BLaER1 treated with 17β-estradiol and CSF1 and Interleukin-3, amounts not matched to agents 10 nM and 100 nM (cell line): ENCODE measurements around the gene CR2.

Source experiments
- H3K27ac ChIP-seq, 11 experiments: shearing (Covaris generic); formaldehyde crosslinking; 2 replicates each; pipeline ENCODE4 v1.8.1; 2022
- H3K27me3 ChIP-seq, 11 experiments: shearing (Covaris generic); formaldehyde crosslinking; 2 replicates each; pipeline ENCODE4 v1.8.1; 2022
- H3K36me3 ChIP-seq, 11 experiments: shearing (Covaris generic); formaldehyde crosslinking; 2 replicates each; pipeline ENCODE4 v1.8.1; 2022
- H3K4me1 ChIP-seq, 10 experiments: shearing (Covaris generic); formaldehyde crosslinking; 2 replicates each; pipeline ENCODE4 v1.8.1; 2022
- H3K4me2 ChIP-seq, 11 experiments: shearing (Covaris generic); formaldehyde crosslinking; 2 replicates each; pipeline ENCODE4 v1.8.1; 2022
- H3K4me3 ChIP-seq, 10 experiments: shearing (Covaris generic); formaldehyde crosslinking; 2 replicates each; pipeline ENCODE4 v1.8.1; 2022
- H3K9ac ChIP-seq, 11 experiments: shearing (Covaris generic); formaldehyde crosslinking; 2 replicates each; pipeline ENCODE4 v1.8.1; 2022
- H3K9me3 ChIP-seq, 11 experiments: shearing (Covaris generic); formaldehyde crosslinking; replicated peaks in 1 of 11; 2 replicates each; pipeline ENCODE4 v1.8.1; 2022
- H4K20me1 ChIP-seq, 11 experiments: shearing (Covaris generic); formaldehyde crosslinking; 2 replicates each; pipeline ENCODE4 v1.8.1; 2022
- Cebpa-rat ChIP-seq, 11 experiments: shearing (Covaris generic); IDR thresholded peaks; 2 replicates each; pipeline ENCODE4 v1.8.1; 2022

Gene CR2

DNA sequence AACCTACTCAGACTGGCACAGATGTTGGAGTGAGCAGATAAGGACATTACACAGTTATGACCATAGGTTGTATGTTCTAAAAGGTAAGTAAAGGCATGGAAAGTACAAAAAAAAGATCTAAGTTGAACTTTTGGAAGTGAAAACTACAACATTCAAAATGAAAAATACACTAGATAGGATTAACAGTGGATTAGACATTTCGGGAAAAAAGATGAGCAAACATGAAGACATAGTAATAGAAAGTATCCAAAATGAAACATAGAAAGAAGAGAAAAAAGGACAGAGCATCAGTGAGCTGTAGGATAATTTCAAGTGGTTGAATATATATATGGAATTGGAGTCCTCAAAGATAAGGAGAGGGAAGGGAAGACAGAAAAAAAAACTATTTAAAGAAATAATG lies 34.0 kb upstream of the CR2 start:
- no peaks in the 10 kb centered on the region for H3K27me3 ChIP-seq
- H3K9ac ChIP-seq = no peak overlapping the region
- H3K4me1 ChIP-seq = peaks cover 8 to 49% (median 19%) of the 10 kb centered on the region in 10 experiments
- H3K4me2 ChIP-seq = no peak overlapping the region
- no peak overlapping the region for H3K4me3 ChIP-seq
- no peak for TF ChIP-seq Cebpa-rat (IDR thresholded peaks at IDR 0.05)
- no peaks in the 10 kb centered on the region for H3K36me3 ChIP-seq
- no peak overlapping the region for H3K27ac ChIP-seq
- no peaks in the 10 kb centered on the region for H4K20me1 ChIP-seq
- peaks cover 12 to 39% (median 24%) of the 10 kb centered on the region in 11 experiments; a peak in 20 of 22 replicates for H3K9me3 ChIP-seq

DNA sequence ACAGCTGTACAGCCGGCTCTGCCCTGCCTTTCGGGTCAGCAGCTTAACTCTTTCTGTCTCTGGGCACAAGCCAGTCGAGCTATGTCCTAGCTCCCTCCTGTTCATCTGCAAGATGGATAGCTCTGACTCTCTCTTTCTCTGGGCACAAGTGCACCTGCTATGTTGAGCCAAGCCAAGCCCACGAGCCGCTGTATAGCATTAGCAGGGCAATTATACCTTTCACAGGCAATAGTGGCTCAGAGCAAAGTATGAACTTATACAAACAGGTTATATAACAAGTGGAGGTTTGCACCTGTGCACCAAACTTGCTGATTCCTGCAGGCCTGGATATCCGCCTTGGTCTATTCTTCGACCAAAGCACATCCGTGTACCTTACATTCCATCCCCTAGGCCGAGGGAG lies 33.0 kb upstream of the CR2 start:
- no peak overlapping the region for H3K4me3 ChIP-seq
- no peak overlapping the region for H3K4me2 ChIP-seq
- no peak overlapping the region for H3K9ac ChIP-seq
- H3K27ac ChIP-seq = no peak overlapping the region
- no peaks in the 10 kb centered on the region for H3K36me3 ChIP-seq
- H4K20me1 ChIP-seq = no peaks in the 10 kb centered on the region
- TF ChIP-seq Cebpa-rat (IDR thresholded peaks at IDR 0.05) = no peak
- H3K4me1 ChIP-seq = peaks cover 0 to 39% (median 10%) of the 10 kb centered on the region in 10 experiments; a peak in 12 of 20 replicates
- H3K27me3 ChIP-seq = no peaks in the 10 kb centered on the region
- H3K9me3 ChIP-seq = peaks cover 12 to 39% (median 24%) of the 10 kb centered on the region in 11 experiments; a peak in 20 of 22 replicates

- H3K4me2 ChIP-seq = no peak overlapping the region
- no peak overlapping the region for H3K27ac ChIP-seq
- H4K20me1 ChIP-seq = no peaks in the 10 kb centered on the region
- H3K9me3 ChIP-seq = peaks cover 12 to 48% (median 24%) of the 10 kb centered on the region in 11 experiments; a peak in 21 of 22 replicates
- H3K4me3 ChIP-seq = no peak overlapping the region
- no peaks in the 10 kb centered on the region for H3K36me3 ChIP-seq
- H3K4me1 ChIP-seq = peaks cover 0 to 12% (median 5%) of the 10 kb centered on the region in 10 experiments; a peak in 11 of 20 replicates
- no peak for TF ChIP-seq Cebpa-rat (IDR thresholded peaks at IDR 0.05)
- H3K9ac ChIP-seq = no peak overlapping the region
- H3K27me3 ChIP-seq = no peaks in the 10 kb centered on the region
Observed at GRCh38 chr1:207423560-207424292, 30.4 kb upstream of the CR2 start.

- no peaks in the 10 kb centered on the region for H4K20me1 ChIP-seq
- peaks cover 10 to 46% (median 18%) of the 10 kb centered on the region in 11 experiments; a peak in 21 of 22 replicates for H3K9me3 ChIP-seq
- no peak overlapping the region for H3K27ac ChIP-seq
- H3K4me2 ChIP-seq = no peak overlapping the region
- H3K27me3 ChIP-seq = no peaks in the 10 kb centered on the region
- peaks cover 1 to 13% (median 3%) of the 10 kb centered on the region in 10 experiments; a peak in 18 of 20 replicates for H3K4me1 ChIP-seq
- no peak overlapping the region for H3K4me3 ChIP-seq
- no peak overlapping the region for H3K9ac ChIP-seq
- no peak for TF ChIP-seq Cebpa-rat (IDR thresholded peaks at IDR 0.05)
- no peaks in the 10 kb centered on the region for H3K36me3 ChIP-seq
Observed at GRCh38 chr1:207424570-207425131, 29.5 kb upstream of the CR2 start.

- Histone ChIP-seq H3K9ac (no peak overlapping the region), H3K4me1 (peaks cover 16 to 43% (median 29%) of the 10 kb centered on the region in 10 experiments), H3K4me3 (no peak overlapping the region), H4K20me1 (no peaks in the 10 kb centered on the region), H3K9me3 (peaks cover 0 to 15% (median 0%) of the 10 kb centered on the region in 11 experiments; a peak in 4 of 22 replicates), H3K4me2 (peak overlapping the region in 3 of 11 experiments; percentile 13 to 29 (median 28); a peak in 3 of 22 replicates), H3K27ac (no peak overlapping the region), H3K36me3 (no peaks in the 10 kb centered on the region), H3K27me3 (no peaks in the 10 kb centered on the region)
- TF ChIP-seq Cebpa-rat (IDR thresholded peaks at IDR 0.05) = no peak
Observed at GRCh38 chr1:207427832-207428585, 26.1 kb upstream of the CR2 start.

DNA sequence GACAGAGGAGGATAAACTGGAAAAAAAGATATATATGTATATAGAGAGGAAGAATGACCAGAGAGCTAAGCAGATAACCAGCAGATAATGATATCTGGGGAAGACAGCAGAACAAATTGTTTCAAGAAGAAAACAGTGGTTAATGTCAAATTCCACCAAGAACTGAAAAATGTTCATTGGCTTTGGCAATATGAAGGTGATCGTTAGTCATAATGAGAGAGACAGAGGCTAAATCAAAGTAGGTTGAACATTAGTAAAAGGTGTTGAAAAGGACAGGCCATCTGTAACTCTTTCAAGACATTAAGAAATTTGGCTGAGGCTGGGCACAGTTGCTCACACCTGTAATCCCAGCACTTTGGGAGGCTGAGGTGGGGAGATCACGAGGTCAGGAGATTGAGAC lies 25.3 kb upstream of the CR2 start:
- TF ChIP-seq Cebpa-rat (IDR thresholded peaks at IDR 0.05) = no peak
- Histone ChIP-seq H3K9ac (no peak overlapping the region), H3K9me3 (peaks cover 0 to 15% (median 0%) of the 10 kb centered on the region in 11 experiments; a peak in 4 of 22 replicates), H4K20me1 (no peaks in the 10 kb centered on the region), H3K4me3 (no peak overlapping the region), H3K27me3 (no peaks in the 10 kb centered on the region), H3K4me1 (peaks cover 16 to 43% (median 29%) of the 10 kb centered on the region in 10 experiments), H3K36me3 (no peaks in the 10 kb centered on the region), H3K4me2 (no peak overlapping the region), H3K27ac (no peak overlapping the region)

GRCh38 chr1:207429963-207430362 lies 24.2 kb upstream of the CR2 start:
- Histone ChIP-seq H3K27me3 (no peaks in the 10 kb centered on the region), H3K4me2 (peak overlapping the region; percentile 6 to 80 (median 60); a peak in 19 of 22 replicates), H3K36me3 (no peaks in the 10 kb centered on the region), H3K9ac (no peak overlapping the region), H3K9me3 (peaks cover 0 to 15% (median 0%) of the 10 kb centered on the region in 11 experiments; a peak in 4 of 22 replicates), H3K4me3 (no peak overlapping the region), H3K27ac (no peak overlapping the region), H3K4me1 (peaks cover 16 to 43% (median 29%) of the 10 kb centered on the region in 10 experiments), H4K20me1 (no peaks in the 10 kb centered on the region)
- TF ChIP-seq Cebpa-rat (IDR thresholded peaks at IDR 0.05) = no peak

DNA sequence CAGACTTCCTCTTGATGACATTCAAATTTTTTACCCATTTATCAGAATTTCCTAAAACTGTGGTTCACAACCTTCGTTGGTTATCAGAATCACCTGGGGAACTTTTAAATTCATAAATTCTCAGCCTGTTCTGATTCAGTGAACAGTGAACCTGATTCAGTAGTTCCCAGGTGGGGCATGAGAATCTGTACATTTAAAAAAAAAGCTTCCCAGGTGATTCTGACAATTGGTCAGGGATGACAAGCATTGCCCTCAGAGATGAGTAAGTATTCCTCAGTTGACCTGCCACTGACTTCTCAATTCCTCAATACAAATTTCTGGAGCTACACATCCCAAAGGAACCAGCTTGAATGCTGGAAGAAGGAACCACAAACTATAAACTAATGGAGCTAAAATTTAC lies 23.5 kb upstream of the CR2 start:
- Histone ChIP-seq H3K27me3 (no peaks in the 10 kb centered on the region), H3K4me1 (peaks cover 16 to 43% (median 29%) of the 10 kb centered on the region in 10 experiments), H3K27ac (no peak overlapping the region), H3K9me3 (peaks cover 0 to 15% (median 0%) of the 10 kb centered on the region in 11 experiments; a peak in 4 of 22 replicates), H3K4me3 (no peak overlapping the region), H3K9ac (no peak overlapping the region), H3K4me2 (peak overlapping the region in 10 of 11 experiments; percentile 40 to 80 (median 62); a peak in 18 of 22 replicates), H3K36me3 (no peaks in the 10 kb centered on the region), H4K20me1 (no peaks in the 10 kb centered on the region)
- TF ChIP-seq Cebpa-rat (IDR thresholded peaks at IDR 0.05) = no peak

GRCh38 chr1:207431508-207431907 lies 22.6 kb upstream of the CR2 start:
- Histone ChIP-seq H3K4me2 (peak overlapping the region; percentile 30 to 80 (median 67); a peak in 21 of 22 replicates), H4K20me1 (no peaks in the 10 kb centered on the region), H3K4me1 (peaks cover 16 to 43% (median 29%) of the 10 kb centered on the region in 10 experiments), H3K27me3 (no peaks in the 10 kb centered on the region), H3K9ac (no peak overlapping the region), H3K4me3 (no peak overlapping the region; a peak in 1 of 20 replicates), H3K36me3 (no peaks in the 10 kb centered on the region), H3K9me3 (peaks cover 0 to 15% (median 0%) of the 10 kb centered on the region in 11 experiments; a peak in 4 of 22 replicates), H3K27ac (no peak overlapping the region)
- no peak for TF ChIP-seq Cebpa-rat (IDR thresholded peaks at IDR 0.05)
